NCI-H2196 treated with DMSO at 0.1 percent for 48 hours (cell line): ENCODE measurements around the gene GFRA1.

Experiments
- DNase-seq: peaks from one replicate; lab custom pipeline; 2025; ENCODE audit not compliant: unreplicated experiment; lab: John Stamatoyannopoulos, UW

GFRA1 gene

GRCh38 chr10:116271593-116272439, 1.2 kb downstream of the GFRA1 start:
- DNase-seq = no peak

- no peak for DNase-seq
Measured at GRCh38 chr10:116270771-116271592, 2.0 kb downstream of the GFRA1 start.

GRCh38 chr10:116270126-116270770, 2.8 kb downstream of the GFRA1 start:
- no peak for DNase-seq

GRCh38 chr10:116269619-116270018, 3.4 kb downstream of the GFRA1 start:
- no peak for DNase-seq

DNA sequence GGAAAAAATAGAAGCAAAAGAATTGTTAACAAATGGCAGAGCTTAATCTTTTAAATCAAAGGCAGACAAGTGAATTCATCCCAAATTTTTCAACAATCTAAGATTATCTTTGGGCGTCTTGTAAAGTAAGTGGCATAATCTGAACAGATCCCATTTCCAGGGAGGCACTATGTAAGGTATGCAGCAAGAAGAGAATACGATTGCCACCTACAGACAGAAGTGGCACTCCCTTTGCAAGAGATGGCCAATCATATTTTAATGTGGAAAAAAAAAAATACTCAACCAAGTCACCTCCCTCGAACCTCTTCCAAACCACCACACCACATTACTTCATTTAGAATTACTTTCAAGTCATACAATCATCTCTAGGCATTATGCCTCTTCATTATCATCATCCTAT, 4.0 kb downstream of the GFRA1 start:
- no peak for DNase-seq

DNA sequence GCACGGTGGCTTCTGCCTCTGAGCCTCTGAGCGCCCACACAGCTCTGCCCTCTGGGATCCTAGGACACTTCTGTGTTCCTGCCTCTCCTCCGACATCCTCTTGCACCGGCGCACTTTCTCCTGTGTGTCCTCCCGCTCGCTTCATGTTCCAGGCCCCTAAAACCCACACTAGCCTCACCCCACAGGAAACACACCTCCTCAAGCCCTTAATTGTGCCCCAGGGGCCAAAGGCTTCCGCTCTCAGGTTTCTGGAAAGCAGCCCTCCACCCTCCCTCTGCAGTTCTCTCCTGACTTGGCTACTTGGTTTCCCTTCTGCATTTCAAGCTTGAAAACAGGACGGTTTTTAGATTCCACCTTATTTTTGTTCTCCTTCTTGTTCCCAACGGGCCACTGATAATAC, 7.3 kb downstream of the GFRA1 start:
- DNase-seq = no peak

GRCh38 chr10:116263870-116264655, 8.9 kb downstream of the GFRA1 start:
- DNase-seq = no peak

DNA sequence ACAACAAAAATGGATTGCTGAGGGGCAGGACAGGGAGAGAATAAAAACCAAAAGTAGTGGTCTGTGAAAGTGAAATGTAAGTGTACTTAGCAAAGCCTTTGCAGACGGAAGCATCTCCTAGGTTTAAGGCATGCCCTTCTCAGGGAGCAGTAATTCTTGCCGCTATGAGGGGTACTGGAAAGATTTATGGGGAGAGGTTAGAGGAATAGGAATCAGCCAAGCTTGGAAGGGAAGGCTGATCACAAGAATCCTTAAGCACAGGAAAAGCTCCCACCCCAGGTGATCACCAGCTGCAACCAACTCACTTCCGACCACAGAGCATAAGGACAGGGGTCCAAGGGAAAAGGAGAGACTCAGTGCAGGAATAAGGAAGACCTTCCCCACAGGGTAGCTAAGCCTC, 10.3 kb downstream of the GFRA1 start:
- DNase-seq = no peak

DNA sequence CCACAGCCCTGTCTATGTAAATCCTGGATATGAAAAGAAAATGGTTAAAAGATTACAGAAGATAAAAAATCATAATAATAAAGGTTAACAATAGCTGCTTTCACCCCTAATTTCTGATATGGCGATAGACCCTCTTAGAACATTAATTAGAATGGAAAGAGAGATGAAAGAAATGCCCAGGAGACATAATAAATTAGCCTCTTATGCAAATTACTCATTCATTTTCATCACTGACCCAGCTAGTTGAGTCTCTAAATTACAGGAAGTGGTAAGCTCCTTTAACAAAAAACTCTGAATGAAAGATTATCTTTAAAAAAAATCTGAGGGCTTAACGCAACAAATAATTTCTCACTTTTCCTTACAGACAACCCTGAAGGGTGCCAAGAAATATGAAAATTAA, 12.4 kb downstream of the GFRA1 start:
- no peak for DNase-seq

- no peak for DNase-seq
Measured at GRCh38 chr10:116259638-116260037, 13.4 kb downstream of the GFRA1 start.

GRCh38 chr10:116257785-116258184, 15.2 kb downstream of the GFRA1 start:
- DNase-seq = no peak

DNA sequence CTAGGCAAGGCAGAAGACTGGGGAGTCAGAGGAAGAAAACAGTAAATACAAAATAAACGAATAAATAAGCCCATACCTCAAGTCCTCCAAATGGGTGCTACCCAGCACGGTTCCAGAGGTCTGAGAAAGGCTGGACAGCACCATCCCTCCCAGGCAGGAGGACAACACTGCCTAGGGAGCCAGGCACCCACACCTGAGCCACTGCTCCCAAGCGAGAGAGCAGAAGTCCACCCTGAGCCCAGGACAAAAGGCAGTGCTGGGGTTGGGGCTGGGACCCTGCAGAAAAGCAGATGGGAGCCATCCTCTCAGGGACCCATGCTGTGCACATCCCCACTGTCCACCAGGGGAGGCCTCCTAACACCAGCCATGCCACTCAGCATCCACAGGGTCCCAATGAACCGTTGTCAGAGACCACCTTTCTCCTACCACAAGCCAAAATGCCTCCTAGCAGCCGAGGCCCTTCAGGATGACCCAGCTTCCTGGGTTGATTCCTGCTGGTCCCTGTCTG, 16.2 kb downstream of the GFRA1 start:
- no peak for DNase-seq

DNA sequence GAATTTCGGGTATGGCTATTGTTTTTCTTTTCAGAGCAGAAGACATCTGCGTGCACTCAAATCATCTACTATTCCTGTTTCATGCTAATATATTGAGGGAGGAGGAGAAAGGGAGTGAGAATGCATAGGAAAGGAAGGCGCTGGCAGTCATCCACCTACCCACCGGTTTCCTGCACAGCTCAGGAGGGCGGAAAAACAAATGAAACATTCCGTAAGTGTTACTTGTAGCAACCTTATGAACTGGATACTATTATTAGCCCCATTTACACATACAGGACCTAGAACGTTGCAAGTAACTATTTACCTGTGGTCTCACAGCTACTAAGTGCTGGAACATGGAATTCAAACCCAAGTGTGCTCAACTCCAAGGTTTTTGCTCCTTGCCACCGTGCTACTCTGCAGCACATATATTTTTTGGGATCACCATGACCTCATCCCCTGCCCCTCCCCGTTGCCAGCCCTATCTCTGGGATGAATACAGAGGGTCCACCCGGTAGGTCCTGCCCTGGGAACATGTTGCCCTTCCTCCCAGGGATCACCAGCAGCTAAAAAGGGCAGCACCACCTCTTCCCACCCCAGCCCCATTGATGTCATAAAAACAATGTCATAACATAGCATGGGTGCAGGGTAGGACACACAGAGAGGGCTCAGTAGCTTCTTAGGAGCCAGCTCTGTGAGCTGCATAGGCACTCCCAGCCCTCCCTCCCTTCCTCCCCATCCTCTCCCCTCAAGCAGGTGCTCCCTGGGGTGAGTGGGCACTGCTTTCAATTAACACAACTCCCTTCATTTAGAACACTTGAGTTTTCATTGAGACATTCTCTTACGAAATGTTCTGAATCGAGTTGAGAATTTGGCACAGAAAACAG, 16.9 kb downstream of the GFRA1 start:
- no peak for DNase-seq

DNA sequence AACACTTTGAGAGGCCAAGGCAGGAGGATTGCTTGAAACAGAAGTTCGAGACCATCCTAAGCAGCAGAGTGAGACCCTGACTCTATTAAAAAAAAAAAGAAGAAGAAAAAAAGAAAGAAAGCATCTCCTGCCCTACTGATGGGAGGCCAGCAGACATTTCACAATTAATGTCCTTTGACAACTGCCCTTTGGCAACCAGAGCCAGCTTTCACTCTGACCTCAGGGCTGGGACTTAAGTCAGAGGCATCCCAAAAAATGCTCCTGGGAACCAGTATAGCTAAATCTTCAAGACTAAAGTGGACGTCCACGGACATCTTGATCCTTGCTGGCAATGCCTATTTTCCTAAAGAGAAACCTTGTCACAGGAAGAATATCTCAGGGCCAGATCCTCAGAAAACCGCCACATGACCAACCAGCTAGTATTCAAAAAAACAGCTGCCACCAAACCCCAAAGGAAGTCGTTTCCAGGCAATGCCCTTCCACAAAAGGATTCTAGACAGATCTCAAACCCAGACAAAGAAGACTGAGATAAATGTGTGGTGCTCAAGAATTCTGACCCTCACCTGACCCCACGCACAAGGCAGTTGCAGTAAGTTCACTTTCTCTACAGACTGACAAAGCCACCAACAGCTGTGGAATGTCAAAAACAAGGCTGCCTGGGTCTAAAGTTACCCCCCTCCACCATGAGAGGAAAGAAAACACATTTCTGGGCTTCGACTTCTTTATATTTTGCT, 18.4 kb downstream of the GFRA1 start:
- no peak for DNase-seq

DNA sequence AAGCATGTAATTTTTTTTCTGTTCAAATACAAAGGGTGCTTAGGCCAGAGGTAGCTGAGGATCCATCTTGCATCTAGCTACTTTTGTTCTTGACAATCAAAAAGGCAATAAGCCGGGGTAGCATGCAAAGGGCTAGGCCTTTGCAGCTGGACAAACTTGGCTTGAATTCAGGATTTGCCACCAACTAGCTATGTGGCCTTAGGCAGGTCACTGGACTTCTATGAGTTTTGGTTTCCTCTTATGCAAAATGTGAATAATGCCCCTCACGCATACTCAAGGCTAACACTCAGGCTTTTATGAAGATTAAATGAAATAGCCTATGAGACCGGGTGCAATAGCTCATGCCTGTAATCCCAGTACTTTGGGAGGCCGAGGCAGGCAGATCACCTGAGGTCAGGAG, 19.3 kb downstream of the GFRA1 start:
- no peak for DNase-seq

- DNase-seq = no peak
Measured at GRCh38 chr10:116251602-116252395, 21.2 kb downstream of the GFRA1 start.

GRCh38 chr10:116247691-116248090, 25.3 kb downstream of the GFRA1 start:
- no peak for DNase-seq

- no peak for DNase-seq
Measured at GRCh38 chr10:116246263-116246662, 26.7 kb downstream of the GFRA1 start.
